OCI-LY1 (cell line): ENCODE results near the gene PSORS1C1.

ENCODE experiments used
- H2AFZ ChIP-seq: fragments of 200-600 bp; sonication (generic), shearing (Covaris generic); 2 replicates; pipeline ENCODE4 v1.6.0; 2014; ENCODE audit warnings: antibody characterized with exemption, mild to moderate bottlenecking, low read length
- H3F3A ChIP-seq: fragments of 200-600 bp; sonication (generic), shearing (Covaris generic); 2 replicates; pipeline ENCODE4 v1.6.0; 2014; ENCODE audit warnings: mild to moderate bottlenecking, antibody characterized with exemption, low read length, moderate library complexity; ENCODE audit not compliant: insufficient read depth
- H3K27ac ChIP-seq: fragments of 200-600 bp; sonication (generic); 2 replicates; pipeline ENCODE4 v1.5.1; 2014; ENCODE audit warnings: low read length, mixed run types, mild to moderate bottlenecking, low read depth; ENCODE audit not compliant: poor library complexity, severe bottlenecking
- H3K27me3 ChIP-seq: fragments of 200-600 bp; sonication (generic); 2 replicates; pipeline ENCODE4 v1.6.0; 2014; ENCODE audit warnings: antibody characterized with exemption, mild to moderate bottlenecking, low read length, moderate library complexity; ENCODE audit not compliant: insufficient read depth
- H3K36me3 ChIP-seq: fragments of 200-600 bp; sonication (generic); 2 replicates; pipeline ENCODE4 v1.6.1; 2014; ENCODE audit warnings: mild to moderate bottlenecking, antibody characterized with exemption, low read length, moderate library complexity, mixed read lengths; ENCODE audit not compliant: insufficient read depth
- H3K4me1 ChIP-seq: fragments of 200-600 bp; sonication (generic); 2 replicates; pipeline ENCODE4 v1.5.1; 2014; ENCODE audit warnings: mild to moderate bottlenecking, low read length, moderate library complexity; ENCODE audit not compliant: insufficient read depth, severe bottlenecking
- H3K4me2 ChIP-seq: fragments of 200-600 bp; sonication (generic), shearing (Covaris generic); 2 replicates; pipeline ENCODE4 v1.6.1; 2014; ENCODE audit warnings: low read length
- H3K4me3 ChIP-seq: fragments of 200-600 bp; sonication (generic); 2 replicates; pipeline ENCODE4 v1.5.1; 2014; ENCODE audit warnings: low read length, low read depth, mild to moderate bottlenecking, mixed read lengths; ENCODE audit not compliant: poor library complexity, severe bottlenecking
- H3K79me2 ChIP-seq: fragments of 200-600 bp; shearing (Covaris generic); 2 replicates; pipeline ENCODE4 v1.6.1; 2016; ENCODE audit warnings: mixed run types, low read length, mixed read lengths; ENCODE audit not compliant: insufficient read depth
- H3K9ac ChIP-seq: fragments of 200-600 bp; sonication (generic), shearing (Covaris generic); 2 replicates; pipeline ENCODE4 v1.6.1; 2014; ENCODE audit warnings: mild to moderate bottlenecking, low read length, mixed read lengths
- H3K9me2 ChIP-seq: fragments of 200-600 bp; sonication (generic), shearing (Covaris generic); 2 replicates; pipeline ENCODE4 v1.6.1; 2014; ENCODE audit warnings: low read depth, mild to moderate bottlenecking, low read length, mixed read lengths
- H3K9me3 ChIP-seq: fragments of 200-600 bp; shearing (Covaris generic); 2 replicates; pipeline ENCODE4 v1.6.1; 2014; ENCODE audit warnings: low read length, mixed read lengths
- H4K20me1 ChIP-seq: fragments of 200-600 bp; sonication (generic), shearing (Covaris generic); 2 replicates; pipeline ENCODE4 v1.6.0; 2016; ENCODE audit warnings: mild to moderate bottlenecking, low read length; ENCODE audit not compliant: insufficient read depth
- EZH2 ChIP-seq: fragments of 200-600 bp; sonication (generic), shearing (Covaris generic); IDR thresholded peaks from 2 replicates; pipeline ENCODE4 v1.8.0; 2017; ENCODE audit warnings: borderline replicate concordance, mixed run types, mild to moderate bottlenecking, antibody characterized with exemption, low read length, moderate library complexity, mixed read lengths
- TF ChIP-seq, protein P1 (sequence below): fragments of 200-600 bp; sonication (generic), shearing (Covaris generic); IDR thresholded peaks from 2 replicates; pipeline ENCODE4 v1.5.1; 2017; ENCODE audit warnings: mild to moderate bottlenecking, antibody characterized with exemption, low read length, moderate library complexity, mixed read lengths

The PSORS1C1 gene

DNA sequence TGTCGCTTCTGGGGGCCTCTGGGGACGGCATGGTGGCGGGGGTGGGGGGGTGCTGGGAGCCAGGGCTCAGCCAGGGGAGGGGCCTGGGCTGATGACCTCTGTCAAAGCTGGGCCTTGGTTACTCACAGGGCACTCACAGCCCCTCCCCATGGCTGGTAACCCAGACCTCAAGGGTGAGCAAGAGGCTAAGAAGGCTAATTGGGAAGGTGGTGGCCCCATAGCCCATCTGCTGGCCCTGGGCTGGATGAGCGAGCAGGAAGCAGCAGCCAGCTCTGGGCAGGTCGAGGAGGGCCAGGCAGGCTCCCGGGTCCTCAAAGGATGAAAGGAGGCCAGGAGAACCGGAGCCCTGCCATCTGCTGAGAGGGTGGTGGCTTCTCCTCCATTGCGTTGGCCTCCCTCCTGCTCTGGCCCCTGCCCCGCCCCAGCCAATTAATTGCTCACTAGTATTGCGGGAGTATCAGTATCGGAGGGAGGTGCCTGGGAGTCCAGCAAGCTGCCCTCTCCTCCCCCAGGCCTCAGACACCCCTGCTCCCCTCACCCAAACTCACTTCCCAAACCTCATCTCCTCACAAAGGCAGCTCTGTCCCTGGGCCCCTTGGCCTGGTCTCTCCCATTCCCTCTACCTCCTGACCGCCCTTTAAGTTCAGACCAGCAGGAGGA, 6.7 kb downstream of the PSORS1C1 start:
- Histone ChIP-seq H4K20me1 (no peaks in the 10 kb centered on the region), H3K4me2 (no peak overlapping the region), H3F3A (no peaks in the 10 kb centered on the region), H3K27me3 (peaks cover 16% of the 10 kb centered on the region; the same call in 1 of the 2 replicates), H3K9me2 (no peaks in the 10 kb centered on the region), H3K79me2 (no peaks in the 10 kb centered on the region), H2AFZ (no peak overlapping the region), H3K9ac (no peak overlapping the region), H3K36me3 (no peaks in the 10 kb centered on the region), H3K4me3 (no peak overlapping the region), H3K9me3 (no peaks in the 10 kb centered on the region), H3K27ac (no peak overlapping the region), H3K4me1 (no peaks in the 10 kb centered on the region)
- TF ChIP-seq EZH2, result no peak
- TF ChIP-seq, protein P1, sequence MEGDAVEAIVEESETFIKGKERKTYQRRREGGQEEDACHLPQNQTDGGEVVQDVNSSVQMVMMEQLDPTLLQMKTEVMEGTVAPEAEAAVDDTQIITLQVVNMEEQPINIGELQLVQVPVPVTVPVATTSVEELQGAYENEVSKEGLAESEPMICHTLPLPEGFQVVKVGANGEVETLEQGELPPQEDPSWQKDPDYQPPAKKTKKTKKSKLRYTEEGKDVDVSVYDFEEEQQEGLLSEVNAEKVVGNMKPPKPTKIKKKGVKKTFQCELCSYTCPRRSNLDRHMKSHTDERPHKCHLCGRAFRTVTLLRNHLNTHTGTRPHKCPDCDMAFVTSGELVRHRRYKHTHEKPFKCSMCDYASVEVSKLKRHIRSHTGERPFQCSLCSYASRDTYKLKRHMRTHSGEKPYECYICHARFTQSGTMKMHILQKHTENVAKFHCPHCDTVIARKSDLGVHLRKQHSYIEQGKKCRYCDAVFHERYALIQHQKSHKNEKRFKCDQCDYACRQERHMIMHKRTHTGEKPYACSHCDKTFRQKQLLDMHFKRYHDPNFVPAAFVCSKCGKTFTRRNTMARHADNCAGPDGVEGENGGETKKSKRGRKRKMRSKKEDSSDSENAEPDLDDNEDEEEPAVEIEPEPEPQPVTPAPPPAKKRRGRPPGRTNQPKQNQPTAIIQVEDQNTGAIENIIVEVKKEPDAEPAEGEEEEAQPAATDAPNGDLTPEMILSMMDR, result no peak

DNA sequence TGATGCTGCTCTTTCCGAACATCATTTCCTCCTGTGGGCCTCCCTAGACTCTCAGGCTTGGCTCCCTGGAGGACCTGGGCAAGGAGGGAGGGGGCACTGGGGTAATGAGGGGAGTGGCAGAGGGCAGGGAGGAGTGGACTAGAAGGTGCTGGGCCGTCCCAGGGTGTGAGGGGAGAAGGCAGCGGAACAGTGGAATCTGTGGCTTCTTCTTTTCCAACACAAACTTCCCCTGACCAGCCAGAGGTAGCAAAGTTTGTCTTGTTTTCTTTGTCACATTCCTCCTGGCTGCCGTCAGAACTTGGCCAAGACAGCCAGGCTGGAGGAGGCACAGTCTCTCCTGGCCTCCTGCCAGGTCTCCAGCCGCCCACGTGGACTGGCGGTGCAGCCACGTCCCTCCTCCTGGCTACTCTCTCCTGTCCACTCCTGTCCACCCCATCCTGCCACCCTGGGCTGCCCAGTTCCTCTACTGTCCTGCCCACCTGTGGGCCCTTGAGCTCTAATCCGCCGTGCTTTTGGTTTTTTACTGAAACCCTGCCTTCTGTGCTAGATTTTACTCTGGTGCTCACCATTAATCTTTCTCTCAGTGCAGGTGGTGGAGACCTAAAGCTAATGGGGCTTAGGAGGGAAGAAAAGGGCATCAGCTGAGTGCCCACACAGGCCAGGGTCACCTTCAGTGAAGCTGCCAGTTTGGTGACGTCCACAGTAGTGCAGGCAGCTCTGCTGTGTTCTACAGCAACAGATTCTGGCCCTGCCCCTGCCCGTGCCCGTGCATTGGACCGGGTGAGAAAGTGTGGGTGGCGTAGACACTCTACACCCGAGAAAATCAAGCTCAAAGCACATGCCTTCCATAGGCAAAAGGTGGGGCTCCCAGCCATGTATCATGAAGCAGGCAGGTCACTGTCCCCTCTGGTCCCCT, 8.4 kb downstream of the PSORS1C1 start:
- Histone ChIP-seq H3F3A (no peaks in the 10 kb centered on the region), H3K9me3 (no peaks in the 10 kb centered on the region), H3K4me1 (no peaks in the 10 kb centered on the region), H3K9ac (no peak overlapping the region), H3K27ac (no peak overlapping the region), H3K27me3 (peaks cover 11% of the 10 kb centered on the region; the same call in 1 of the 2 replicates), H3K9me2 (no peaks in the 10 kb centered on the region), H4K20me1 (no peaks in the 10 kb centered on the region), H2AFZ (no peak overlapping the region), H3K36me3 (no peaks in the 10 kb centered on the region), H3K79me2 (no peaks in the 10 kb centered on the region), H3K4me2 (no peak overlapping the region), H3K4me3 (no peak overlapping the region)
- TF ChIP-seq EZH2, result no peak
- TF ChIP-seq, protein P1, result no peak

DNA sequence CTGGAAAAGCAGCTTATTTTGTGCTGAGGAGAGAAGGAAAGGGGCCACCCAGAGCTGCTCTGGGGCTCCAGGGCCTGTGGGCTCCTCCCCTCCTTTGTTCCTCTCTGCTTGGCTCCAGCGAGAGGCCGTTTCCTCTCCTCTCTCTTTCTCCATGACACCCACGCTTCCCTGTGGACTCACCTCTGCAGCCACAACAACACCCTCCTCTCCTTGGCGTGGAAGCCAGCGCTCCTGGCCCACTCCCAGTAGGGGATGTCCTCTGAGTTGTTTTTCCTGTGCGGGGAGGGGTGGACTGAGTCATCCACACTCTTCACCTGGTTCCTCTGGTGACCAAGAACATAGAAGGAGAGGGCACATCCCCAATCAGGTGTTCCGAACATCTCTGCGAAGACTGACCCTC, 10.6 kb downstream of the PSORS1C1 start:
- Histone ChIP-seq H3K4me3 (no peak overlapping the region), H3K9me2 (no peaks in the 10 kb centered on the region), H3K4me1 (no peaks in the 10 kb centered on the region), H2AFZ (no peak overlapping the region), H3K27me3 (peaks cover 11% of the 10 kb centered on the region; the same call in 1 of the 2 replicates), H3K9ac (no peak overlapping the region), H3F3A (no peaks in the 10 kb centered on the region), H3K4me2 (no peak overlapping the region), H3K9me3 (no peaks in the 10 kb centered on the region), H3K27ac (no peak overlapping the region), H3K36me3 (no peaks in the 10 kb centered on the region), H4K20me1 (no peaks in the 10 kb centered on the region), H3K79me2 (no peaks in the 10 kb centered on the region)
- no peak for TF ChIP-seq EZH2
- TF ChIP-seq, protein P1, result no peak
